ENCODE data around the gene AOPEP.

AOPEP gene

GRCh38 chr9:95037789-95038521 is 311.5 kb downstream of the AOPEP start:
- no peak for DNase-seq (ENCODE audit: low read depth)

- DNase-seq (ENCODE audit: low read depth): no peak
Observed at GRCh38 chr9:95038666-95039065, 312.2 kb downstream of the AOPEP start.

GRCh38 chr9:95040106-95040505 is 313.6 kb downstream of the AOPEP start:
- DNase-seq (ENCODE audit: low read depth): no peak

GRCh38 chr9:95043826-95044225 is 317.3 kb downstream of the AOPEP start:
- no peak for DNase-seq (ENCODE audit: low read depth)

- no peak for DNase-seq (ENCODE audit: low read depth)
Observed at GRCh38 chr9:95044731-95045508, 318.4 kb downstream of the AOPEP start.

DNA sequence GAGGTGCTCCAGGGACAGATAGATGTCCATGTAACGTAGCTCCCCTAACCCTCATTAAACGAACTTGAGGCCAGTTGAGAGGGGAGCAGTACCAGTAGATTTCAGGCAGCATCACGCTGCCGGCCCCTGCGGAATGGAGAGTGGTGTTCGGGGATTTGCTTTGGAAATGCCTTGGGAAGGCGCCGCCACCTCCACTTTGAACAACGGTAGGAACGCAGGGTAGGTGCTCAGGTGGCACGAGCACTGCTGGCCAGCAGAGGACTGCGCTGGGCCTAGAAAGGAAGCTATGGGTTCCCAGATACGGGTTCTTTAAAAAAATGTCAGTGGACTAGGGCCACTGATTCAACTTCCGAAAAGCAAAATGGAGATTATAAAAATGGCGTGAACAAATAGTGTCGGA is 319.3 kb downstream of the AOPEP start:
- no peak for DNase-seq (ENCODE audit: low read depth)

DNA sequence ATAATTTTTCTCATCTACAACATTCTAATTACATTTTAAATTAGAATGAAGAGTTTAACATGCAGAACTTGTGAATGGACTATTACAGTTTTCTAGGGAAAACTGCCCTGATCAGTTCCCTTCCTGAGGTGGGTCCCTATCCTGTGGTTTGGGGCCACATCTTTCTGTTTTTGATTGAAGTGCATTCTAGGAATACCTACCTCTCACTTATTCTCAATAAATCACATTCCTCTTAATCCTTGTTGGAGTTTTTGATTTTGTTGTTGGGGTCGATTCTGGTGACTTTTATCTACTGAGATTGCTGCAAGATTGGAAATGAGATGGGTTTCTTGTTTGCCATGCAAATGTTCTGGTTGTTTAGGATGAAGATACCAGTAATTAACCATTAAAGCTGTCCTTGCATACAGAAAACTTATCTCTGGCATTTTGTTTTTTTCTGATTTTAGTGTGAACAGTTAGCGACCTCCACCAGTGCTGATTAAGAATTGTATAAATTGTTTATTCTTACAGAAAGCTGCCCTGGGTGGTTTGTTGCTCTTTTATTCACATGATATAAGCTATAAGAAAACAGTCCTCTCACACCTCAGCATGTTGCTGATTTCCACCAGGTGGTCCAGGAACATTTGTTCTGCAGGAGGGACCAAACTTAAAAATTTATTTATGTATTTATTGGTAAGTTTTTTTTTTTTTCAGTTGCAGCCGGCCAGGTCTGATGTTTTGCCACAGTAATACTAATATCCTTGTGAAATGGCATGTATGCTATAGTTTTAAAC is 321.1 kb downstream of the AOPEP start:
- DNase-seq (ENCODE audit: low read depth): no peak

- no peak for DNase-seq (ENCODE audit: low read depth)
Observed at GRCh38 chr9:95048225-95049087, 322.0 kb downstream of the AOPEP start.

DNA sequence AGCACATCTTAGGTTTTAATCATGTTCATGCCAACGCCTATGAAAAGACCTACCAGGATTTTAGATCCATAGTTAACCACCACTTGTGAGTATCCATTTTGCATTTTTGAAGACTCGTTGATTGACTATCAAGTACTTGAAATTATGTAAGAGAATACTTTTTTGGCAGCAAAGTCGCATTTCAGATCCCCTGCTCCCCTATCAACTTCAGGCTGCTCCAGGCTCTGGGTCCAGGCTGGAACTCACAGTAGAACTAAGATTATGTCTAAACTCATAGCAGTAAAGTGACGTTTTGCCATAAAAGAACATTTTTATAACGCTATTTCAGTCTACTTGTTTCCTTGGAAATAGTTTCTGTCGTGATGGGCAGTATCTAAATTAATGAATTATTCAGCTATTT is 323.3 kb downstream of the AOPEP start:
- DNase-seq (ENCODE audit: low read depth): no peak

DNA sequence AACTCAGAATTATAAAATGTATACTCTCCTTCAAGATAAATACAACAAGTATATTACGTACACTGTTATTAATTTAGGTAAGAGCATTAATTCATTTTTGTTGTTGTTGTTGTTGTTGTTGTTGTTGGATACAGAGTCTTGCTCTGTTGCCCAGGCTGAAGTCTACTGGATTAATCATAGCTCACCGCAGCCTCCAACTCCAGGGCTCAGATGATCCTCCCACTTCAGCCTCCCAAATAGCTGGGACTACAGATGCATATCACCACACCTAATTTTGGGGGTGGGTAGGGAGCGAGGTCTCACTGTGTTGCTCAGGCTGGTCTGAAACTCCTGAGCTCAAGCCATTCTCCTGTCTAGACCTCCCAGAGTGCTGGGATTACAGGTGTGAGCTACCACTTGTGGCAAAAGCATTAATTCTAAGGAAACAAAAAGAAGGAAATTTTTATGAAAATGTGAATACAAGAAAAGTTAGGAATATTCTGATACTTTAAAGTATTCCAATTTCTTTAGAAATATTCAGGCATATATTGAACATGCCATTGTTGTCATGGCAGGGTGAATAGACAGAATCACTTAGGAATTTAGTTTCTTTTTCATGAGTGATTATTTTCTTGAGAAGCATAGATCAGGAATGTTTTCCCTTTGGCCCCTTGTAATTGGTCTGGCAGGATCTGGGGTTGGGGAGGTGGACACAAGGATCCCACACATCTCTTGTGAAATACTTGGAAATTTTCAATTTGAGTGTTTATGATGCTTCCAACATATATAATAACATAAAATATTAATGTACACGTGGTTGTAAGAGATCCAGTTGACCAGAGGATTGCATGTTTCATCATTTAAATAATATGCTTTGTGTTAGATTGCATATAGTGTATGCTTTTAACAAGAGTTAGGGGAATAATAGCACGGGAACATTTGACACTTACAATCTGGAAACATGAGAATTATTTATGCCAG is 327.4 kb downstream of the AOPEP start:
- no peak for DNase-seq (ENCODE audit: low read depth)

GRCh38 chr9:95055334-95055850 is 328.9 kb downstream of the AOPEP start:
- no peak for DNase-seq (ENCODE audit: low read depth)

GRCh38 chr9:95055851-95056551 is 329.5 kb downstream of the AOPEP start:
- peak; percentile 25 for DNase-seq (ENCODE audit: low read depth)

- DNase-seq (ENCODE audit: low read depth): no peak
Observed at GRCh38 chr9:95057101-95057500, 330.6 kb downstream of the AOPEP start.

DNA sequence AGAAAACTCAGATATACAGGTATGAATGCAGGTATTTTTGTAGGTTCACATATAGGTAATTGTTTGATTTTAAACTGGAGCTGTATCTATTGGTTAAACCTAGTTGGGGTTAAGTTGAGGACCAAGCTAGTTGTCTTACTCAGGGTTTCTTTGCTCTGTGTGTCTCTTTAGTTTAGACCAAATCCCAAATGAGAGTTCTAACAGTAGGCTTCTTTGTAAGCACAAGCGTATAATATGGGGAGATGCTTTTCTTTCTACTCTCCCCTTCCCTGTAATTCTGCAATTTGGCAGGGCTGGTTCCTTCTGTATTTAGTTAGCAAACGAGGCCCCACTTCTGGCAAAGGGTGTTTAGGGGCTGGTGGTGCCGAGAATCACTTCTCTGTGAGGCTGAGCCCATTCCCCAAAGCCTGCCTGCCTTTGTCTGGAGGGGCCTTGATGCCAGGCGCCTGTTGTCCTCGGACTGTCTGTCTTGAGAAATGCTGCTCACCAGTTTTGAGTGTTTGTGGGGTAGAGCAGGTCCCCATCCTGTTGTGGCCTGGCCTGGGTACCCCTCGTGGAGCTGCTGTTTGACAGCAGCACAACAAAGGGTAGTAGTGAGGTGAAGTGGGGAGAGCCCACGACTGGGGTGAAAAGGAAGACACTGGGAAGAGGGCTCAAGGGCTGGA is 331.8 kb downstream of the AOPEP start:
- no peak for DNase-seq (ENCODE audit: low read depth)

DNA sequence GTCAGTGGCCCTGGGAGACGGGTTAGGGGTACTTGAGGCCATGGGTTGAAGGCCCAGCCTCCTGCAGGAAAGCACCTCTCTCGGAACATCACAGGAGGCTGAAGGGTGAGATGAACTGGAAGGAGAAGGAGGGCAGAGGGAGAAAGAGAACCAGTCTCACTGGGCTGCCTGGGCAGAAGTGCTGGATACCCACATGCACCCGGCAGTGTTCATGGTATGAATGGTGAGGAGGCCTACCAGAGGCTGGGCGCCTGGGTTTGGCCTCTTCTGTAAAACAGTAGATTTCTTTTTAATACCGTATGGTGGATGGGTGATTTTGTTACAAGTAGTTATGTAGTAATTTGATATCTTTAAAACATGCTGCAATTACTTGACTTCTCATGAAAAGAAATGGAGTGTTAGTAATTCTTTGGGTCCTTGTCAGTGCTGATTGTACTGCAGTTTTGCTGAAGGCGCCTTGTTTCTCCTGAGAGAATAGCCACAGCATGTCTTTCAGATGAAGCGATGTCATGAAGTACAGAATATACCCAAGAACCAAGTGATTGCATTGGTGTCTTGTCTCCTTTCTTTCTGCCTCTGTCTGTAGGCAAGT is 332.4 kb downstream of the AOPEP start:
- no peak for DNase-seq (ENCODE audit: low read depth)

GRCh38 chr9:95060234-95060633 is 333.7 kb downstream of the AOPEP start:
- DNase-seq (ENCODE audit: low read depth): no peak

DNA sequence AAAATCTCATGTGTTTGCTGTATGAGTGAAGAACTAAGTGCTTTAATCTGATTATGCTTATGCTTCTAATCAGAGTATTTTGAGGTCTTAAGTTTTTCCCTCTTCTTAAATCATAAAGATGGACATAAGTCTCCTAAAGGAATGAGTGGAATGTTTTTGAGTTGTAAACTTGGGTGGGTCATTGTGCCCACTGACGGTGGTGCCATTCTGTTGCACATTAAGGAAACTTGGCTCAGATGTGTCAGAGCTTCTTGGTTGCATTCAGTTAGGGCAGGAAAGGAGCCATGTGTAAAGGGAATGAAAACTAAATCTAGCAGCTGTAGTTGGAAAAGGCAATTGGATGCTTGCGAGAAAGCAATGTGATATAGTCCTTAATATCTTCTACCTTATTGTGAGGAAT is 334.4 kb downstream of the AOPEP start:
- DNase-seq (ENCODE audit: low read depth): no peak

- no peak for DNase-seq (ENCODE audit: low read depth)
Observed at GRCh38 chr9:95061916-95062595, 335.6 kb downstream of the AOPEP start.

Data from GM04504 (cell line).